RKO (cell line): ENCODE data around the gene MAP2K6.

Experiments used
- DNase-seq: peaks from one replicate; pipeline ENCODE4 v3.0.0-alpha.2; 2016; ENCODE audit warnings: low spot score

Gene MAP2K6

GRCh38 chr17:69578385-69578936 lies 164.0 kb downstream of the MAP2K6 start:
- DNase-seq, result no peak

- DNase-seq, result no peak
Observed at GRCh38 chr17:69579961-69580677, 165.6 kb downstream of the MAP2K6 start.

GRCh38 chr17:69581061-69581961 lies 166.8 kb downstream of the MAP2K6 start:
- DNase-seq, result no peak

- no peak for DNase-seq
Observed at GRCh38 chr17:69588316-69588715, 173.8 kb downstream of the MAP2K6 start.

- DNase-seq, result no peak
Observed at GRCh38 chr17:69588827-69589239, 174.3 kb downstream of the MAP2K6 start.

GRCh38 chr17:69590671-69591070 lies 176.2 kb downstream of the MAP2K6 start:
- no peak for DNase-seq

- DNase-seq, result no peak
Observed at GRCh38 chr17:69592692-69593350, 178.3 kb downstream of the MAP2K6 start.

- DNase-seq, result no peak
Observed at GRCh38 chr17:69593351-69593715, 178.8 kb downstream of the MAP2K6 start.

- DNase-seq, result no peak
Observed at GRCh38 chr17:69593716-69594115, 179.2 kb downstream of the MAP2K6 start.

GRCh38 chr17:69594641-69595040 lies 180.1 kb downstream of the MAP2K6 start:
- DNase-seq, result no peak

GRCh38 chr17:69596141-69596540 lies 181.6 kb downstream of the MAP2K6 start:
- DNase-seq, result no peak

GRCh38 chr17:69597898-69598692 lies 183.6 kb downstream of the MAP2K6 start:
- DNase-seq, result no peak

GRCh38 chr17:69602972-69603371 lies 188.5 kb downstream of the MAP2K6 start:
- no peak for DNase-seq
